HG02973 (cell line): ENCODE data around the gene SPAG16.
A peak's percentile ranks its signal among the peaks of the same experiment; 100 is the strongest.
"Not testable (repeated sequence)": the region's sequence is repeated elsewhere in the genome, so short reads cannot be mapped to it uniquely, and the experiment has no call there.

ENCODE experiments used
- ATAC-seq: cut with Tn5 transposase; IDR thresholded peaks from one replicate; pipeline ENCODE4 v1.9.1; 2021; ENCODE audit warnings: moderate library complexity; ENCODE audit not compliant: unreplicated experiment

SPAG16 gene

GRCh38 chr2:213266421-213266820 is 17.8 kb upstream of the SPAG16 start:
- no peak for ATAC-seq

DNA sequence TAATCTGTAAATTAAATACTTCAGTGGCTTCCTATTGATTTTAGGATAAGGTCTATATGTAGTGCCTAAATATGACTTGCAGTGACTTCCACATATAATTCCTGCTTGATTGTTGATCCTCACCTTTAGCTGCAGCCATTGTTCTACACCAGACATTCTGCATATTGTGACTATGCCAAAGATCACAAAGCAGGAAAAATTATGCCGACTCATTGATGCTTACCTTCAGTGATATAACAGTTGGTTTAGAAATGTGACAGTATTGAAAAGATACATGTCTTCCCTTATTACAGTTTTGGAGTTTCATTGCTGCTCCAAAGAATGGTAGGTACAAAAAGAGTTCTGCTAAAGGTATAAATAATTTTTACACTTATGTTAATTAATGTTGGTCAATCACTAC is 12.3 kb upstream of the SPAG16 start:
- no peak for ATAC-seq

DNA sequence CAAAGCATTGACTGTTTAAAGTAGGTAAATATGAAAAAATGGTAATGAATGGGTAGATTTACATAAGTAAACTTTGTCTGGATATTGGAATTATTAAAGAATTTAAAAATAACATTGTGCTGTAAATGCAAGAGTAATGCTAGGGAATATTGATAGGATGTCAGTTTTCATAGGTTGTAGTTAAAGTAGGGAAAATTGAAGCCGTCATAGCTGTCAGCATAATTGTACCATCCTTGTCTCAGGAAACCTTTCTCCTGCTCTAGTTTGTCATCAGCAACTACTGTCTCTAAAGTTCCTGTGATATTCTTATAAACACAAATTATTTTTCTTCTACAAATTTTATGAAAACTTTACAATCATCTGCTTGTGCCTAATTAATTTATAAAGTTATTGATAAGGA is 10.1 kb upstream of the SPAG16 start:
- no peak for ATAC-seq

DNA sequence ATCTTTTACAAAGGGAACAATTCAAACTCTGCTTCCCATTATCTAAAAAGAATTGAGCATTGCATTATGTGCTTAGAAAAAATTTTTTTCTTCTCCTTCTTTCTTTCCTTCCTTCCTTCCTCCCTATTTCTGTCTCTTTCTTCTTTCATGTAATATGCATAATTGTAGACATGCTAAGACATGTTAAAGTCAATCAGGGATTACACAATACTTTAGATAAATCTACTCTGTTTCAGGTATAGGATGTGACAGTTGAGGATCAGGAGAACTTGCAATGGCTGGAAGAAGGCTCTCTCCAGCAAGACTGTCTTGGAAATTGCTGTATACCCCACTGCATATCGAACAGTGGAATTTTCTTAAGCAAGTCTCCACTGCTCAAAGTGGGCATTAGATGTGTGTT is 9.0 kb upstream of the SPAG16 start:
- ATAC-seq, result no peak

GRCh38 chr2:213277134-213277533 is 7.1 kb upstream of the SPAG16 start:
- not testable (repeated sequence) for ATAC-seq

DNA sequence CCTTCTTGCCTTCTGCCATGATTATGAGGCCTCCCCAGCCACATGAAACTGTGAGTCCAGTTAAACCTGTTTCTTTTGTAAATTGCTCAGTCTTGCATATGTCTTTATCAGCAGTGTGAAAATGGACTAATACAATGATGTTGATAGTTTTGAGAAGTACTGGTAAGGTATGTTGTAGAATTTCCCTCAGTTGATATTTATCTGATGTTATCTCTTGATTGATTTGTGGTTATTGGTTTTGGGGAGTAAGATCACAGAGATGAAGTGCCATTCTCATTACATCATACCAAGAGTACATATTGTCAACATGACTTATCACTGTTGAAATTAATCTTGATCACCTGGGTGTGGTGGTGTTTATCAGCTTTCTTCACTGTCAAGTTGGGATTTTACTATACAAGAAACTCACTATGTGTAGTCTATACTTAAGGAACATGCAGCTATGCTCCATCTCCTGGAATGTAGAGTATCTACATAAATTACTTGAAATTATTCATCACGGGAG is 5.1 kb upstream of the SPAG16 start:
- ATAC-seq, result no peak

GRCh38 chr2:213279971-213280370 is 4.3 kb upstream of the SPAG16 start:
- no peak for ATAC-seq

- ATAC-seq, result no peak
These were observed 3.1 kb upstream of the SPAG16 start for GRCh38 chr2:213281156-213281555.

DNA sequence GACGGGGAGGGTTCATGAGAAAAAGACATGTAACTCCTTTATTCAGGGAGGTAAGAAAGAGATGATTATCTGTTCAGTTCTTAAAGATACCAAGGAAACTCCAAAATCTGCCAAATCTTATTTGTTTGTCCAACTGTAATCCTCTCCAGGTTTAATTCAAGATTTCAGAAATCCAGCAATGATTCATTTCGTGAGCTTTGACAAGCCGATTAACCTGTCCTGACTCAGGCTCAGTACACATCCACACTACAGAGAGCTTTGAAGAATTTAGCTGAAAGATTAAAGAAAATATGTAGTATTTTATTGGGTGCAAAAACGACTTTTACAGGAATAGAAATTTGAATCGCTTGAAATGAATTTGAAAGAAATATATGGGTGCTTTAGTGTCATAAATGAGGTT is 1.1 kb downstream of the SPAG16 start:
- no peak for ATAC-seq

GRCh38 chr2:213286161-213286560 is 1.9 kb downstream of the SPAG16 start:
- no peak for ATAC-seq

DNA sequence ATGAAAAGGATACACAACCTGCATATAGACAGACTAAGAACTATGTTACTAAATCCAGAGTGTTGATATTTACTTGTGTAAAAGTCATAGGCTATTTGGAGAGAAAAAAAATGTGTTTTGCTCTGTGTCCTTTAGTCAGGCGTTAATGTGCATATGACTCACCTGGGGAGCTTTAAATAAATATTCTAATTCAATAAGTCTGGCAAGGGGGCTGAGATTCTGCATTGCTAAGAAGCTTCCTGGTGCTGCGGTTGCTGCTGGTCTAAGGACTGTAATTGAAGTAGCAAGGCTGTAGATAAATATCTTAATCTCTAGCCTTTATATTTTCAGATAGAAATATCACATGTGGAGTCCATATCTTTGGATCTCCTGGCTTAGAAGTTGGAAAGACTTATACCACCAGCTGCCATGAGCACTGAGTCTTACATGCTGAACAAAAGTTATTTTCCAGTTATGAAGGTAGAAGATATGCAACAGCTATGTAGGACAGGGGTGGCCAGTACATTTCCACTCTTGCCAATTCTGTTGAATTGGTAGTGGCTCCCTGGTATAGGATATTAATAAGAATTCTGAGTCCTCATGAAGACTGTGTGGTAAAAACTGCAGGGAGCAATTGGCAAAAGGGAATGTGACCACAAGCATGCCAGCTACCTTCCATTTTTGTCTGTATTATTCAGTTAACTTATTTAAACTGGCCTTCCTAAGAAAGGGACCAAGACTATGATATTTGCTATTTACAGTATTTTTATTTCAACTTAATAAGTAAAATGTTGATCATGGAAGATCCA is 4.8 kb downstream of the SPAG16 start:
- no peak for ATAC-seq

- ATAC-seq, result no peak
These were observed 6.2 kb downstream of the SPAG16 start for GRCh38 chr2:213290501-213290900.

DNA sequence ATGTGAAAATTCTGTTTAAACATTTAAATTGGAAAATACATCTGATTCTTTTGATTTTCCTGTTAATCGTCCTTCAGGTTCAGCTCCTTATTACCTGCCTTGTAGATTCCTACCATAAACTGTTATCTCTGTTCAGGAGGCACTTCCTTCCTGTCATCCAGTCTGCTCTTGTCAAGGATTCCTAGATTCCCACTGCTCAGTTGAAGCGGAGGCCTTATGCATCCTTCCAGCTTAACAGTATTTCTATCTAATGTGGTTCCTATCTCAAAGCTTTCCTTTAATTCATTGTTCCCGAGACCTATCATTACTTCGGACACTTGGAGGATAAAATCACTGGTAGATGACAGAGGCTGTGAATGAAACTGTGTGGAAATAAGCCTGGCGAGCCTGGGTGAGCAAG is 12.0 kb downstream of the SPAG16 start:
- ATAC-seq, result no peak

- no peak for ATAC-seq
These were observed 22.2 kb downstream of the SPAG16 start for GRCh38 chr2:213306316-213306942.

- ATAC-seq, result peak; percentile 46
These were observed 31.1 kb downstream of the SPAG16 start for GRCh38 chr2:213315168-213315876.

GRCh38 chr2:213316001-213316735 is 31.9 kb downstream of the SPAG16 start:
- ATAC-seq, result no peak

GRCh38 chr2:213317929-213318328 is 33.7 kb downstream of the SPAG16 start:
- ATAC-seq, result no peak

GRCh38 chr2:213320604-213321003 is 36.3 kb downstream of the SPAG16 start:
- no peak for ATAC-seq

- no peak for ATAC-seq
These were observed 52.0 kb downstream of the SPAG16 start for GRCh38 chr2:213336253-213336770.

DNA sequence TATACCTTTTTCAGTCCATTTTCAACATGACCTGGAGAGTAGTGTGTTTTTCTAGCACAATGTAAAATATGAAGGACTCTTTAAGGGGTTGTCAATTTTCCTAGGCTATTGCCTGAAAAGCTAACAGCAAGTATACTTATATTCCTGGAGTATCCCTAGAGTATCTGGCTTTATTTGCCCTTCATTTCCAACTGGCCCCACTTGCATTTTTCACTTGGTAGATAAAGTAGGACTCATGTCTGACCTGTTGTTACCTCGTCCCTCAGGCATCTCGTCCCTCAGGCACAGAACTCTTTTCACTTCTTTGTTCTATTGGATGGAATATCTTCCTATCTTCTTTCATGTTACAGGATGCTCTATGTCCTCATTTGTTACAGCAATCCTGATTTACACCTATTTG is 69.2 kb downstream of the SPAG16 start:
- no peak for ATAC-seq

- no peak for ATAC-seq
These were observed 92.4 kb downstream of the SPAG16 start for GRCh38 chr2:213376644-213377043.
